OCI-LY1 (cell line): ENCODE results near the gene SYNE2.

Experiments
- CTCF ChIP-seq: fragments of 200-600 bp; sonication (generic), shearing (Covaris generic); IDR thresholded peaks from 2 replicates; pipeline ENCODE4 v1.5.1; 2017; ENCODE audit warnings: mild to moderate bottlenecking, antibody characterized with exemption, low read length, moderate library complexity, mixed read lengths
- EZH2 ChIP-seq: fragments of 200-600 bp; sonication (generic), shearing (Covaris generic); IDR thresholded peaks from 2 replicates; pipeline ENCODE4 v1.8.0; 2017; ENCODE audit warnings: borderline replicate concordance, mixed run types, mild to moderate bottlenecking, antibody characterized with exemption, low read length, moderate library complexity, mixed read lengths

GRCh38 chr14:63843796-63844195, 9.0 kb upstream of the SYNE2 start:
- TF ChIP-seq CTCF = no peak
- no peak for TF ChIP-seq EZH2
